DOHH2 (cell line): Measurements from ENCODE around the gene B3GALT2.

Experiments
- EZH2phosphoT487 ChIP-seq: fragments of 200-600 bp; sonication (generic); IDR thresholded peaks from 2 replicates; pipeline ENCODE4 v1.6.1; 2017; ENCODE audit warnings: borderline replicate concordance, mild to moderate bottlenecking, antibody characterized with exemption, low read length, moderate library complexity, mixed read lengths
- TF ChIP-seq, protein P1 (sequence below): fragments of 200-600 bp; sonication (generic); IDR thresholded peaks from one replicate; pipeline ENCODE4 v1.5.1; 2014; ENCODE audit warnings: antibody characterized with exemption, mild to moderate bottlenecking, low read depth, low read length; ENCODE audit not compliant: poor library complexity, severe bottlenecking

DNA sequence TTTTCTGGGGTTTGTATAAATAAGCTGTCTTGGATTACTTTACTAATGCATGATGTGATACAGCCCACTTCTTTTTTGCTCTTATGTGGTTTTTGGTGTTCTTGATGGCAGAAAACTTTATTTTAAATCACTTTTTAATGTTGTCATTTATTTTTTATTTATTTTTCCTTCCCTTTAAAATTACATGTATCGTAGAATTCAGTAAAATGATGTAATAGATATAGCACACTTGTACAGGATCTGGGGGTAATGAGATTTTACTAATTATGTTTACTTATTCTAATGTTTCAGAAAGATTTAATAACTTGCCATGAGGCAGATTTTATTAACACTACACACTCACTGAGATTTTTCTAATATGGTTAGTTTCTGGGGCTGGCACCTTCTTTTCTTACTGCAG, 701 bp upstream of the B3GALT2 start:
- no peak for TF ChIP-seq EZH2phosphoT487
- TF ChIP-seq, protein P1, sequence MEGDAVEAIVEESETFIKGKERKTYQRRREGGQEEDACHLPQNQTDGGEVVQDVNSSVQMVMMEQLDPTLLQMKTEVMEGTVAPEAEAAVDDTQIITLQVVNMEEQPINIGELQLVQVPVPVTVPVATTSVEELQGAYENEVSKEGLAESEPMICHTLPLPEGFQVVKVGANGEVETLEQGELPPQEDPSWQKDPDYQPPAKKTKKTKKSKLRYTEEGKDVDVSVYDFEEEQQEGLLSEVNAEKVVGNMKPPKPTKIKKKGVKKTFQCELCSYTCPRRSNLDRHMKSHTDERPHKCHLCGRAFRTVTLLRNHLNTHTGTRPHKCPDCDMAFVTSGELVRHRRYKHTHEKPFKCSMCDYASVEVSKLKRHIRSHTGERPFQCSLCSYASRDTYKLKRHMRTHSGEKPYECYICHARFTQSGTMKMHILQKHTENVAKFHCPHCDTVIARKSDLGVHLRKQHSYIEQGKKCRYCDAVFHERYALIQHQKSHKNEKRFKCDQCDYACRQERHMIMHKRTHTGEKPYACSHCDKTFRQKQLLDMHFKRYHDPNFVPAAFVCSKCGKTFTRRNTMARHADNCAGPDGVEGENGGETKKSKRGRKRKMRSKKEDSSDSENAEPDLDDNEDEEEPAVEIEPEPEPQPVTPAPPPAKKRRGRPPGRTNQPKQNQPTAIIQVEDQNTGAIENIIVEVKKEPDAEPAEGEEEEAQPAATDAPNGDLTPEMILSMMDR = no peak
